Small intestine (tissue), 7 donors: ENCODE data around the gene PTGES. TPM values are rescaled to one million over a fixed set of nuclear protein-coding genes. Genes with fewer than 3 reads are reported as not detected.

Source experiments
- DNase-seq, 2 donors: peaks; one replicate each; pipeline versions ENCODE4 v3.0.0 to v3.0.0-alpha.2; 2013
- FAIRE-seq: peaks from 2 replicates; lab custom pipeline; 2012; peaks lifted over from hg19 to GRCh38; lab: Jason Lieb, UNC
- H3K27ac ChIP-seq, 3 donors: one replicate each; pipeline ENCODE4 v1.5.1; 2013; ENCODE audit warnings: low read length in 2 of 3, mild to moderate bottlenecking in 2 of 3, control low read depth in 1 of 3, inconsistent platforms in 1 of 3, low read depth in 1 of 3, moderate library complexity in 1 of 3
- H3K27me3 ChIP-seq, 3 donors: one replicate each; pipeline ENCODE4 v1.6.1; 2013; ENCODE audit warnings: low read length in 3 of 3, inconsistent platforms in 1 of 3; ENCODE audit not compliant: control insufficient read depth in 3 of 3, insufficient read depth in 3 of 3
- H3K36me3 ChIP-seq, 3 donors: one replicate each; pipeline ENCODE4 v1.6.1; 2013; ENCODE audit warnings: low read length in 3 of 3, inconsistent platforms in 1 of 3, low read depth in 1 of 3, mild to moderate bottlenecking in 1 of 3, moderate library complexity in 1 of 3; ENCODE audit not compliant: control insufficient read depth in 3 of 3, insufficient read depth in 2 of 3
- H3K4me1 ChIP-seq, 3 donors: one replicate each; pipeline ENCODE4 v1.6.1; 2013; ENCODE audit warnings: low read length in 2 of 3, inconsistent platforms in 1 of 3, low read depth in 1 of 3, mild to moderate bottlenecking in 1 of 3, moderate library complexity in 1 of 3; ENCODE audit not compliant: control insufficient read depth in 3 of 3, insufficient read depth in 2 of 3
- H3K4me3 ChIP-seq, 3 donors: one replicate each; pipeline ENCODE4 v1.5.1; 2013; ENCODE audit warnings: low read length in 3 of 3, control low read depth in 1 of 3, inconsistent platforms in 1 of 3, low read depth in 1 of 3, mild to moderate bottlenecking in 1 of 3, moderate library complexity in 1 of 3
- H3K9me3 ChIP-seq, 2 donors: one replicate each; pipeline ENCODE4 v1.6.1; 2013; ENCODE audit warnings: low read depth in 1 of 2, low read length in 1 of 2; ENCODE audit not compliant: control insufficient read depth in 2 of 2, insufficient read depth in 1 of 2
- WGBS, 3 donors: extraction: QIAGEN DNeasy Blood & Tissue Kit; methylation state at CpG; one replicate each; pipeline ENCODE4 v1.1.7; 2013; 5-methylcytosine and 5-hydroxymethylcytosine counted together
- polyA plus RNA-seq, 4 donors: library from polyadenylated mRNA; stranded (reverse) in 3 of 4; unstranded in 1 of 4; fragments of 200-250 nt in 3 of 4; fragments of 120-200 nt in 1 of 4; gene quantifications; one replicate each; pipeline versions ENCODE4 v1.2.1 to v1.2.3, GENCODE V29; 2013
- donor health status: healthy with polysubstance abuse.
- donor health status: control.
- donor health status: control.
- donor health status: Bipolar disorder and iron deficiency.
- donor health status: healthy.

The PTGES gene
- polyA plus RNA-seq, 4 donors, result 1.6 to 8.4 (median 6.1) TPM; not detected in 1

- no peak for FAIRE-seq
- 29 to 35% (median 33%) methylated on average over 14 of the region's 14 CpGs for WGBS, 3 donors
- peak; percentile 68 to 78 for DNase-seq
- H3K9me3 ChIP-seq, result peaks cover 0 to 2% of the 10 kb centered on the region in 2 donors
- H3K4me3 ChIP-seq, result no peak overlapping the region
- no peak overlapping the region for H3K27ac ChIP-seq
- H3K36me3 ChIP-seq, result no peaks in the 10 kb centered on the region
- H3K4me1 ChIP-seq, result no peaks in the 10 kb centered on the region
- H3K27me3 ChIP-seq, result peaks cover 0 to 4% (median 2%) of the 10 kb centered on the region in 3 donors
These were observed 30.9 kb upstream of the PTGES start for GRCh38 chr9:129783516-129784361.

- DNase-seq, result no peak
- no peak for FAIRE-seq
- Histone ChIP-seq H3K27ac (no peak overlapping the region), H3K9me3 (peaks cover 0 to 2% of the 10 kb centered on the region in 2 donors), H3K36me3 (no peaks in the 10 kb centered on the region), H3K4me3 (no peak overlapping the region), H3K27me3 (peaks cover under 1 to 4% (median 3%) of the 10 kb centered on the region in 3 donors), H3K4me1 (peaks cover 0 to 1% (median 0%) of the 10 kb centered on the region in 3 donors)
- 64 to 68% (median 65%) methylated on average over 5 of the region's 5 CpGs for WGBS, 3 donors
These were observed 29.1 kb upstream of the PTGES start for GRCh38 chr9:129781981-129782380.

GRCh38 chr9:129781131-129781530 is 28.3 kb upstream of the PTGES start:
- Histone ChIP-seq H3K27ac (no peak overlapping the region), H3K27me3 (peaks cover 0 to 5% (median 3%) of the 10 kb centered on the region in 3 donors), H3K4me1 (peaks cover 0 to 5% (median 0%) of the 10 kb centered on the region in 3 donors), H3K36me3 (no peaks in the 10 kb centered on the region), H3K4me3 (no peak overlapping the region), H3K9me3 (peaks cover 0 to 2% of the 10 kb centered on the region in 2 donors)
- no peak for FAIRE-seq
- no peak for DNase-seq
- 70 to 82% (median 76%) methylated on average over 8 of the region's 8 CpGs for WGBS, 3 donors

DNA sequence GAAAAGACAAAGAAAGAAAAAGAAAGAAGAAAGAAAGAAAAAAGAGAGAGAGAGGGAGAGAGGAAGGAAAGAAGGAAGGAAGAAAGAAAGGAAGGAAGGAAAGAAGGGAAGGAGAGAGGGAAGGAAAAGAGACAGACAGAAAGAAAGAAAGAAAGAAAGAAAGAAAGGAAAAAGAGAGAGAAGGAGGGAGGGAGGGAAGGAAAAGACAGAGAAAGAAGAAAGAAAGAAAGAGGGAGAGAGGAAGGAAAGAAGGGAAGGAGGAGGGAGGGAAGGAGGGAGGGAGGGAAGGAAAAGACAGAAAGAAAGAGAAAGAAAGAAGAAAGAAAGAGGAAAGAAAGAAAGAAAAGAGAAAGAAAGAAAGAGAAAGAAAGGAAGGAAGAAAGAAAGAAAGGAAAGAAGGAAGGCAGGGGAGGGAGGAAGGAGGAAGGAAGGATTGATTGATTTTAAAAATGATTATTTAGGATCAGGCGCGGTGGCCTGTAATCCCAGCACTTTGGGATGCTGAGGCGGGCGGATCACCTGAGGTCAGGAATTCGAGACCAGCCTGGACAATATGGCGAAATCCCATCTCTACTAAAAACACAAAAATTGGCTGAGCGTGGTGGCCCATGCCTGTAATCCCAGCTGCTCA is 26.8 kb upstream of the PTGES start:
- H3K36me3 ChIP-seq, result no peaks in the 10 kb centered on the region
- peaks cover 0 to 2% of the 10 kb centered on the region in 2 donors for H3K9me3 ChIP-seq
- H3K4me1 ChIP-seq, result peaks cover 0 to 5% (median 0%) of the 10 kb centered on the region in 3 donors
- H3K4me3 ChIP-seq, result no peak overlapping the region
- peaks cover 0 to 5% (median 3%) of the 10 kb centered on the region in 3 donors for H3K27me3 ChIP-seq
- no peak for DNase-seq
- no peak overlapping the region for H3K27ac ChIP-seq
- WGBS, 3 donors, result 88 to 96% (median 92%) methylated on average over 6 to 7 of the region's 7 CpGs
- FAIRE-seq, result no peak

DNA sequence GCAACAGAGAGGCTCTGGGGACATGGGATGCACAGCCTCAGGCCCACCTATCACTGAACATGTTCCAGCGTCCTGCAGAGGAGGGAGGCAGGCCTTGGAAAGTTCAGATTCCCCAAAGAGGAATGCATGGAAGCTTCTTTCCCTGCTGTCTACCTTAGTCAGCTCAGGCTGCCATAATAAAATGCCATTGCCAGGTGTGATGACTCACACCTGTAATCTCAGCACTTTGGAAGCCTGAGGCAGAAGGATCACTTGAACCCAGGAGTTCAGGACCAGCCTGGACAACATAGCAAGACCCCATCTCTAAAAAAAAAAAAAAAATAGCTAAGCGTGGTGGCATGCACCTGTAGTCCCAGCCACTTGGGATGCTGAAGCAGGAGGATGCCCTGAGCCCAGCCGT is 25.6 kb upstream of the PTGES start:
- no peak overlapping the region for H3K27ac ChIP-seq

GRCh38 chr9:129777769-129778130 is 24.9 kb upstream of the PTGES start:
- peaks cover 0 to 5% (median 0%) of the 10 kb centered on the region in 3 donors for H3K4me1 ChIP-seq
- 52 to 62% (median 60%) methylated on average over 11 of the region's 11 CpGs for WGBS, 3 donors
- H3K27ac ChIP-seq, result peak overlapping the region in 2 of 3 donors; percentile 50 to 85
- H3K27me3 ChIP-seq, result peaks cover 0 to 5% (median 3%) of the 10 kb centered on the region in 3 donors
- DNase-seq (no peak), FAIRE-seq (no peak)
- no peaks in the 10 kb centered on the region for H3K36me3 ChIP-seq
- no peak overlapping the region for H3K4me3 ChIP-seq
- H3K9me3 ChIP-seq, result peaks cover 0 to 2% of the 10 kb centered on the region in 2 donors

More for the DNA sequence above, 25.6 kb upstream of the PTGES start:
- Histone ChIP-seq H3K36me3 (no peaks in the 10 kb centered on the region), H3K4me3 (no peak overlapping the region), H3K9me3 (peaks cover 0 to 2% of the 10 kb centered on the region in 2 donors), H3K27me3 (peaks cover 0 to 5% (median 3%) of the 10 kb centered on the region in 3 donors), H3K4me1 (peaks cover 0 to 5% (median 0%) of the 10 kb centered on the region in 3 donors)
- 71 to 91% (median 77%) methylated on average over 3 of the region's 3 CpGs for WGBS, 3 donors
- FAIRE-seq (no peak), DNase-seq (no peak)

GRCh38 chr9:129776938-129777768 is 24.3 kb upstream of the PTGES start:
- Histone ChIP-seq H3K36me3 (no peaks in the 10 kb centered on the region), H3K27me3 (peaks cover 0 to 5% (median 3%) of the 10 kb centered on the region in 3 donors), H3K4me3 (no peak overlapping the region), H3K9me3 (peaks cover 0 to 2% of the 10 kb centered on the region in 2 donors), H3K27ac (peak overlapping the region in 2 of 3 donors; percentile 81 to 85), H3K4me1 (peaks cover 0 to 5% (median 0%) of the 10 kb centered on the region in 3 donors)
- FAIRE-seq, result no peak
- WGBS, 3 donors, result 25 to 52% (median 40%) methylated on average over 16 of the region's 16 CpGs
- DNase-seq, result peak; percentile 22 to 80

DNA sequence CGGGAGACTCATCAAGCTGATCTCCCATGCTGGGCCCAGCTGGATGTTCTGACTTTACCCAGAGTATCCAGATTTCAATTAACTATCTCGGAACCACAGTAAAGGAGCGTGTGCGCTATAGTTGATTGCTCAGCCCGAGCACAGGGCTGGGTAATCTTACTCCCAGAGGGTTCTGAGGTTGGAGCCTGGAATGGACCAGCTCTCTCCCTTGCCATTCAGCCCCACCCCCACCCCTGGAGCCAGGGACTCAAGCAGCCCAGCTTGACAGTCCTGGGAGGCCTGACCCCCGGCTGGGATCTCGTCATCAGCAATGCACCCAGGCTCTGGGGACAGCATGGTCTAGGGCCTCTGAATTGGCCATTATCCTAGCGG is 23.7 kb upstream of the PTGES start:
- peaks cover 0 to 2% of the 10 kb centered on the region in 2 donors for H3K9me3 ChIP-seq
- H3K27me3 ChIP-seq, result peaks cover 0 to 5% (median 3%) of the 10 kb centered on the region in 3 donors
- peak overlapping the region in 2 of 3 donors; percentile 81 to 85 for H3K27ac ChIP-seq
- DNase-seq (no peak), FAIRE-seq (no peak)
- 61 to 76% (median 64%) methylated on average over 8 of the region's 8 CpGs for WGBS, 3 donors
- H3K36me3 ChIP-seq, result no peaks in the 10 kb centered on the region
- peaks cover 0 to 5% (median 0%) of the 10 kb centered on the region in 3 donors for H3K4me1 ChIP-seq
- no peak overlapping the region for H3K4me3 ChIP-seq
